Adrenal gland (tissue), 5 donors: ENCODE measurements around the gene SVIL.
"Not testable (repeated sequence)": the region's sequence is repeated elsewhere in the genome, so short reads cannot be mapped to it uniquely, and the experiment has no call there.

Experiments
- POLR2A ChIP-seq, 2 donors: fragments of 450-650 bp; IDR thresholded peaks; one replicate each; pipeline ENCODE4 v1.6.1; 2017; ENCODE audit warnings: antibody characterized with exemption in 2 of 2, mild to moderate bottlenecking in 2 of 2, moderate library complexity in 1 of 2
- TF ChIP-seq, protein P1 (sequence below), 6 experiments: fragments of 450-650 bp in 4 of 6; fragments of 200-600 bp in 2 of 6; sonication (generic) in 1 of 6; IDR thresholded peaks; 1 replicate in 5 of 6; 2 replicates in 1 of 6; pipeline versions ENCODE4 v1.5.1 to v1.8.0; 2016 to 2021; ENCODE audit warnings: antibody characterized with exemption in 6 of 6, mild to moderate bottlenecking in 2 of 6, moderate library complexity in 1 of 6
- donor health status: DM: no; HTN: no; CAD: no.

DNA sequence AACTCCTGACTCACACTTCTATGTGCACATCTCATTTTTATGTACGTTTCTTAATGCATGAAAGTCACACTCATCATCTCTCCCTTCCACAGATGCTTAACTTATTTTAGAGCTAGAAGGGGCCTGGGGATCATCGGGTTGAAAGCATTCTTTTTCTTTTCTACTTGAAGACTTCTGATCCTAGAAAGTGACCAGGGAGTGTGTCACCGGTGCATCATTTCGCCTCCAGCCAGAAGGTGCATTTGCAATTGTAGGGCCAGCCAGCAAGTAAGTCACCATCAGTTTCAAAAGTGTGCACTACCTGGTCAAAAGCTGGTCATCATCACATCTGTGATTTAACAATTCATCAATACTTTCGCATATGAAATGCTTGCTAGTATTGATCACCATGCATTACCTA lies 123.0 kb downstream of the SVIL start:
- TF ChIP-seq POLR2A (IDR thresholded peaks at IDR 0.05) = not testable (repeated sequence)
- TF ChIP-seq, protein P1, sequence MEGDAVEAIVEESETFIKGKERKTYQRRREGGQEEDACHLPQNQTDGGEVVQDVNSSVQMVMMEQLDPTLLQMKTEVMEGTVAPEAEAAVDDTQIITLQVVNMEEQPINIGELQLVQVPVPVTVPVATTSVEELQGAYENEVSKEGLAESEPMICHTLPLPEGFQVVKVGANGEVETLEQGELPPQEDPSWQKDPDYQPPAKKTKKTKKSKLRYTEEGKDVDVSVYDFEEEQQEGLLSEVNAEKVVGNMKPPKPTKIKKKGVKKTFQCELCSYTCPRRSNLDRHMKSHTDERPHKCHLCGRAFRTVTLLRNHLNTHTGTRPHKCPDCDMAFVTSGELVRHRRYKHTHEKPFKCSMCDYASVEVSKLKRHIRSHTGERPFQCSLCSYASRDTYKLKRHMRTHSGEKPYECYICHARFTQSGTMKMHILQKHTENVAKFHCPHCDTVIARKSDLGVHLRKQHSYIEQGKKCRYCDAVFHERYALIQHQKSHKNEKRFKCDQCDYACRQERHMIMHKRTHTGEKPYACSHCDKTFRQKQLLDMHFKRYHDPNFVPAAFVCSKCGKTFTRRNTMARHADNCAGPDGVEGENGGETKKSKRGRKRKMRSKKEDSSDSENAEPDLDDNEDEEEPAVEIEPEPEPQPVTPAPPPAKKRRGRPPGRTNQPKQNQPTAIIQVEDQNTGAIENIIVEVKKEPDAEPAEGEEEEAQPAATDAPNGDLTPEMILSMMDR (IDR thresholded peaks at IDR 0.05) = not testable (repeated sequence)
